Hepatocyte (in vitro differentiated cells): Measurements from ENCODE around the gene LIPH.

Experiments used
- EZH2 ChIP-seq: fragments of 200-600 bp; sonication (generic); IDR thresholded peaks from 2 replicates; pipeline ENCODE4 v1.6.1; 2016; ENCODE audit warnings: antibody characterized with exemption, mild to moderate bottlenecking, borderline replicate concordance
- TF ChIP-seq, protein P1 (sequence below): fragments of 200-600 bp; sonication (generic); IDR thresholded peaks from 2 replicates; pipeline ENCODE4 v1.5.1; 2016; ENCODE audit warnings: antibody characterized with exemption, mild to moderate bottlenecking; ENCODE audit not compliant: poor library complexity

DNA sequence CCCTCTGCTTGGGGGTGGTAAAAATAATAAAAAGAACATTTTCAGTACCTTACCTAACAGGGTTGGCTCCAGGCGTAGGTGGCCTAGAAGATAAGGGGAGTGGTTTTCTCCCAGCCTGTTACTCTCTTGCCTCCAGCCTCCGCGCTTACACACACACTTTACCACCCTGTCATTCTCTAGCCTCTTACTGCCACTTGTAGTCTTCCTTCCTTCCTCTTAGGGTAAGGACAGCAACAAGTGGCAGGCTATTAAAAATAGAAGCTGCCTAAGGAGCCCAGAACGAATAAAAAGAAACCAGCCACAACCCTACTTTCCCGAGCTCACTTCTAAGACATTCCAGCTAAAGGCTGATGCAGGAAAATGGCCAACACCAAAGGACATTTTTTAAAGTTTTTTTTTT is 9.6 kb upstream of the LIPH start:
- TF ChIP-seq, protein P1, sequence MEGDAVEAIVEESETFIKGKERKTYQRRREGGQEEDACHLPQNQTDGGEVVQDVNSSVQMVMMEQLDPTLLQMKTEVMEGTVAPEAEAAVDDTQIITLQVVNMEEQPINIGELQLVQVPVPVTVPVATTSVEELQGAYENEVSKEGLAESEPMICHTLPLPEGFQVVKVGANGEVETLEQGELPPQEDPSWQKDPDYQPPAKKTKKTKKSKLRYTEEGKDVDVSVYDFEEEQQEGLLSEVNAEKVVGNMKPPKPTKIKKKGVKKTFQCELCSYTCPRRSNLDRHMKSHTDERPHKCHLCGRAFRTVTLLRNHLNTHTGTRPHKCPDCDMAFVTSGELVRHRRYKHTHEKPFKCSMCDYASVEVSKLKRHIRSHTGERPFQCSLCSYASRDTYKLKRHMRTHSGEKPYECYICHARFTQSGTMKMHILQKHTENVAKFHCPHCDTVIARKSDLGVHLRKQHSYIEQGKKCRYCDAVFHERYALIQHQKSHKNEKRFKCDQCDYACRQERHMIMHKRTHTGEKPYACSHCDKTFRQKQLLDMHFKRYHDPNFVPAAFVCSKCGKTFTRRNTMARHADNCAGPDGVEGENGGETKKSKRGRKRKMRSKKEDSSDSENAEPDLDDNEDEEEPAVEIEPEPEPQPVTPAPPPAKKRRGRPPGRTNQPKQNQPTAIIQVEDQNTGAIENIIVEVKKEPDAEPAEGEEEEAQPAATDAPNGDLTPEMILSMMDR: no peak
- TF ChIP-seq EZH2: no peak
